ENCODE data around the gene DRD1.
"Not testable (repeated sequence)": the region's sequence is repeated elsewhere in the genome, so short reads cannot be mapped to it uniquely, and the experiment has no call there.

The DRD1 gene

DNA sequence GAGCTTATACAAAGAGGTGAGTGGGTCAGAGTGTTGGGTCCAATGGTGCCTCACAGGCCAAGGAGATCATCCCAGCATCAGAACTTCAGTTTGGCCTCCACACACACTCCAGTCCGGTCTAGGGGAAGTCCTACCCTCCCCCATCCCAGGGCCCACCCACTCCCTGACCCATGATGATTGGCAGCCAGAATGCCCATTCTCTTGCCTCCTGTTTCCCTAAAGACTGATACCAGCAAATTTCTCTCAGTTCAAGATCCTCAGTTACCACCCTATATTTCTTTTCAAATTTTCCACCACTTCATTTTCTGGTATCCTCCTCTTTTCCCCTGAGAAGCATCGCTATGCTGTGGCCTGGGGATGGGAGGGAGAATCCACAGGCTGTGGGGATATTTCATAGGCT lies 21.9 kb downstream of the DRD1 start:
- DNase-seq = no peak

DNA sequence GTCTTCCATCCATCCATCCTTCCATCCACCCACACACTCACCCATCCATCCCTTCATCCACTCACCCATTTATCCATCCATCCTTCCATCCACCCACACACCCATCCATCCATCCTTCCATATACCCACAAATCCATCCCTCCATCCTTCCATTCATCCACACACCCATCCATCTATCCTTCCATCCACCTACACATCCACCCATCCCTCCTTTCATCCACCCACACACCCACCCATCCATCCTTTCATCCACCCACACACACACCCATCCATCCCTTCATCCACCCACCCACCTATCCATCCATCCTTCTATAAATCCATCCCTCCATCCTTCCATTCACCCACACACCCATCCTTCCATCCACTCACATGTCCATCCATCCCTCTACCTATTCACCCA lies 23.6 kb downstream of the DRD1 start:
- no peak for DNase-seq

DNA sequence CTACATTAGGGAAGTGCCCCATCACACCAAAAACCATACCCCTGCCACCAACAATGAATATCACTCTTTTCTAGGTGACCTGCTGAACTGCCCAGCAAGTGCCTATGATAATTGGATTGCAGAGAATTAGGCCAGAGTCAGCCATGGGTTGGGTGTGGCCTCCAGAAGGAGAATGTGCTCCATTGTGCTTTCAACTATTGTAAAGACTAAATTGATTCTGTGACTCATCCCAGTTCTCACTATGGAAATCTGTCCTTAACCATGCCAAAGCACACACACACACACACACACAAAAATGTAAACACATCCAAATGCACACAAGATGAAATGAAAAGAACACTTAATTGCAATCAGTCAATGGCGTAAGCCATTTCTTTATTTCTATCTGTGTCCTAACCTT lies 25.7 kb downstream of the DRD1 start:
- no peak for DNase-seq

DNA sequence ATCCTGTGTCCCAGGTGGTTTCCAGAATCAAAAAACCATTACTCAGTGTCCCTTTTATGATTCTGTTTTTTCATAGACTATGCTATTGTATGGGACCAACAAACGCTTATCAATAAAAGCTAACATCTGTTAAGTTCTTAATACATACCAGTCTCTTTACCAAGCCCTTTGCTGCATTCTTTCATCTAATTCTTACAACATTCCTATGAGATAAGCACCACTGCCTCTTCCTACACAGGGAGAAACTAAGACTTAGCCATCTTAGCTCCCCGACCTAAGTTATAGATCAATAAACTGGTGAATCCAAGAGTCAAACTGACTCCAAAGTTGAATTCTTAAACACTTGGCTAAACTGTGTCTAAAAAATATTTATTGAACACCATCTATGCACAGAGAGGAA lies 26.6 kb downstream of the DRD1 start:
- DNase-seq = no peak

DNA sequence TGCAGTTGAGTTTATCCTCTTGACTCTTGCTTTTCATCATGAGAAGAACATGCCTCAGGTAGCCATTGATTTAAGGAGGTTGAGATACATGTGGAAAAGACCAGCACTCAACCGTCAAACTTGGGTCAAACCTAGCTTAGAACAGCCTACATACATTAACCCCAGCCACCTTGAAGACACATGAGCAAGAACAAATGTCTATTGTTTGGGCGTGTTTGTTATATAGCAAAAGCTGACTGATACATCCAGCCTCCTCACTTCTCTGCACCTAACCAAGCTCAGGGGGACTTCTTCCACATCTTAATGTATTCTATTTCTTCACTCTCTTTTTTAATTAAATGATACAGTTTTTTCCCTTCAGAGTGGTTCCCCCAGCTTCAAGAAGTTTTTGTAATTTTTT lies 28.7 kb downstream of the DRD1 start:
- no peak for DNase-seq

DNA sequence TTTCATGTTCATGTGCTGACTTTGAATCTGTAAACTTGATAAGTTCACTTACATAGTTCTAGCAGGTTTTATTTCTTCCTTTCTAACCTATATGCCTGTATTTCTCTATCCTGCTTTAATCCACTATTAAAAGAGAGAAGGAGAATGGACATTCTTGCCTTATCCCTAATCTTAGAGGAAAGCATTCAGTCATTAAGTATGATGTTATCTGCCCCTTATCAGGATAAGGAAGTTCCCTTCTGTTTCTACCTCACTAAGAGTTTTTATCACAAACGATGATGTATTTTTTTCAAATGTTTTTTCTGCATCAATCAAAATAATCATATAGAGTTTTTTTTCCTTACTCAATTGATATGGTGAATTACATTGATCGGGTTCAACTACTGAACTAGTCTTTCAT lies 33.1 kb downstream of the DRD1 start:
- no peak for DNase-seq

DNA sequence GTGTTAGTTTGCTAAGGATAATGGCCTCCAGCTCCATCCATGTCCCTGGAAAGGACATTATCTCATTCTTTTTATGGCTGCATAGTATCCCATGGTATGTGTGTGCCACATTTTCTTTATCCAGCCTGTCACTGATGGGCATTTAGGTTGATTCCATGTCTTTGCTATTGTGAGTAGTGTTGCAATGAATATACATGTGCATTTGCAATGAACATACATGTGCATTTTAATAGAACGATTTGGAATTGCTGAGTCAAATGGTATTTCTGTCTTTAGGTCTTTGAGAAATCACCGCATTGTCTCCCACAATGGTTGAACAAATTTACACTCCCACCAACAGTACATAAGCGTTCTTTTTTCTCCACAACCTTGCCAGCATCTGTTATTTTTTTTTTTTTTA lies 37.7 kb downstream of the DRD1 start:
- DNase-seq = no peak

DNA sequence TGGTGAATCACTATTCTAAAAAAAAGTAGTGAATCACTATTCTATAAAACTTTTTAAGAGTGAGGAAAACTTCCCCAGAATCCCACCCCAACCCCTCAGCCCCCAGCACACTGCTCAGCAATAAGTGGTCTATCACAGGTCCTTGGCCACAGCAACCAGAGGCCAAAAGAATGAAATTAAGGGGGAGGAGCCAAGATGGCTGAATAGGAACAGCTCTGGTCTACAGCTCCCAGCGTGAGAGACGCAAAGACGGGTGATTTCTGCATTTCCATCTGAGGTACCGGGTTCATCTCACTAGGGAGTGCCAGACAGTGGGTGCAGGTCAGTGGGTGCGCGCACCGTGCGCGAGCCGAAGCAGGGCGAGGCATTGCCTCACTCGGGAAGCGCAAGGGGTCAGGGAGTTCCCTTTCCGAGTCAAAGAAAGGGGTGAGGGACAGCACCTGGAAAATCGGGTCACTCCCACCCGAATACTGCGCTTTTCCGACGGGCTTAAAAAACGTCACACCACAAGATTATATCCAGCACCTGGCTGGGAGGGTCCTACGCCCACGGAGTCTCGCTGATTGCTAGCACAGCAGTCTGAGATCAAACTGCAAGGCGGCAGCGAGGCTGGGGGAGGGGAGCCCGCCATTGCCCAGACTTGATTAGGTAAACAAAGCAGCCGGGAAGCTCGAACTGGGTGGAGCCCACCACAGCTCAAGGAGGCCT lies 46.2 kb downstream of the DRD1 start:
- not testable (repeated sequence) for DNase-seq

DNA sequence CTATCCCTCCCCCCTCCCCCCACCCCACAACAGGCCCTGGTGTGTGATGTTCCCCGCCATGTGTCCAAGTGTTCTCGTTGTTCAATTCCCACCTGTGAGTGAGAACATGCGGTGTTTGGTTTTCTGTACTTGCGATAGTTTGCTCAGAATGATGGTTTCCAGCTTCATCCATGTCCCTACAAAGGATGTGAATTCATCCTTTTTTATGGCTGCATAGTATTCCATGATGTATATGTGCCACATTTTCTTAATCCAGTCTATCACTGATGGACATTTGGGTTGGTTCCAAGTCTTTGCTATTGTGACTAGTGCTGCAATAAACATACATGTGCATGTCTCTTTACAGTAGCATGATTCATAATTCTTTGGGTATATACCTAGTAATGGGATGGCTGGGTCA lies 48.6 kb downstream of the DRD1 start:
- not testable (repeated sequence) for DNase-seq

DNA sequence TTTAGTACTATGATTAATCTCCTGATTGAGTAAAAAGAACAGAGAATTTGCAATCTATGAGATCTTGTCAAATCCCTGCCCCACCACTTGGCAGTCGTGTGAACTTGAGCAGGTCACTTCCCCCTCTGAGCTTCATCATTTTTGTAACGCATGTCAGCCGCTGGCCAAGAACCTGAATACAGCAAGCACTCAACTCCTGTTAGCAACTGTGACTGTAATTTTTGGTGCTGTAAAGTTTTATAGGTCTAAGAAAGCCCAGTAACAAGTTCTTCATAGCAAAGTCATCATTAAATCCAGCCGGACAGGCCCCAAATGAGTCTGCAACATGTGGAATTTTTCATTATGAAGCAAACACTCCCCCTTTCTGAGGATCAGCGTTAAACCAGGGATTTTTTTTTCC lies 49.4 kb downstream of the DRD1 start:
- DNase-seq = no peak

DNA sequence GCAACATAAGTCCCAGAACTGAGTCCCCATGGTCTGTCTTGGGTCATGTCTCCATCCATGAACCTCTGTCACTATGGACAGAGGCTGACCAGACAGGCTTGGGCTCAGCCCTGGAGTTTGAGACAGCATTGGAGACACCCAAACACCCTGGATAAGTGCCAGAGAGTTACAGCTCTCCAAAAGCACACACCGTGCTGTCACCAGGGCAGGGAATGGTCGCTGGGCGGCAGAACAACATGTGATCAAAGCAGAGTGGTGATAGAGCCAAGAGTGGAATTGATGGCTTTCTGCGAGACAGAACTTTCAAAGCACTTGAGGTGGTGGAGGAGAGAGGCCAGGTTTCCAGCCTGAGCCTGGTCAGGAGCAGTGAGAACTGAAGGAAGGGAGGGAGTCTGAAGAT lies 50.1 kb downstream of the DRD1 start:
- DNase-seq = no peak

DNA sequence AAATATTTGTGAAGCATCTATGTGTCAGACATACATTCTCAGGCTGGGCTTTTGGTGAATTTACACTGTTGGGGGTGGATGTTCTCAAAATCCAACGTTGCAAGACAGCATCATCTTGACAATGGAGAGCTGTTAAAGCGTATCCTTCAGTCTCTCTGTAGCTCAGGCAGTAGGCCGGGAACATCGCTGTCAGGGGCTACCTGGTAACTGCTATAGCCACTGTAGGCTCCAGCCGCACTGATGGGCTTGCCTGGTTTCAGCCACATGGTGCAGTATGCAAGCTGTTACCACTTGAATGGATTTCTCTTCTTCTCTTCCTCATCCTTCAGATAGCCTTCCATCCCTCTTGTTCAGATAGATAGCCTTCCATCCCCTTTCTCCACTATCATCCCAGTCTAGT lies 51.7 kb downstream of the DRD1 start:
- no peak for DNase-seq

DNA sequence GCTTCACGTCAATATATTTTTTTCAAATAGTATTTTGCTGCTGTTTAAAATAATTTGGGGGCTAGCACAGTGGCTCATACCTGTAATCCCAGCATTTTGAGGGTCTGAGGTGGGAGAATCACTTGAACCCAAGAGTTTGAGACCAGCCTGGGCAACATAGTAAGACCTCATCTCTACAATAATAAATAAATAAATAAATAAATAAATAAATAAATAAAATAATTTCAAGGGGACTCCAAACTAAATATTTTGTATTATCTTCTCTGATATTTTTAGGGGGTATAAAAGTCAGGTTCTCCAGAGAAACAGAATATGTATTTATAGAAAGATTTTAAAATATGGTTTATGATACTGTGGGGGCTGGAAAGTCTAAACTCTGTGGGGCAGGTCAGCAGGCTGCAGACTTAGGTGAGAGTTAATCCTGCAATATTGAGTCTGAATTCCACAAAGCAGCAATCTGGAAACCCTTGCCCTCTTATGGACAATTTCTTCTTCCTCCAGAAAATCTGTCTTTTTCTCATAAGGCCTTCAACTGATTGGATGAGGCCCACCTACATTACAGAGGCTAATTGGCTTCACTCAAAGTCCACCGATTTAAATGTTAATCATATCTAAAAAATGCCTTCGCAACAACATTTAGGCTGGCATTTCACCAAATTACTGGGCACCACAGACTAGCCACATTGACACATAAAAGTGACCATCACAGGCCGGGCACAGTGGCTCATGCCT lies 53.5 kb downstream of the DRD1 start:
- DNase-seq = no peak
